ENCODE data around the gene FUNDC1. TPM values are rescaled to one million over a fixed set of nuclear protein-coding genes. Genes with fewer than 3 reads are reported as not detected.
"Not testable (repeated sequence)": the region's sequence is repeated elsewhere in the genome, so short reads cannot be mapped to it uniquely, and the experiment has no call there.

The FUNDC1 gene, protein sequence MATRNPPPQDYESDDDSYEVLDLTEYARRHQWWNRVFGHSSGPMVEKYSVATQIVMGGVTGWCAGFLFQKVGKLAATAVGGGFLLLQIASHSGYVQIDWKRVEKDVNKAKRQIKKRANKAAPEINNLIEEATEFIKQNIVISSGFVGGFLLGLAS
- 9.9 and 19.2 TPM in 2 replicates for total RNA-seq

DNA sequence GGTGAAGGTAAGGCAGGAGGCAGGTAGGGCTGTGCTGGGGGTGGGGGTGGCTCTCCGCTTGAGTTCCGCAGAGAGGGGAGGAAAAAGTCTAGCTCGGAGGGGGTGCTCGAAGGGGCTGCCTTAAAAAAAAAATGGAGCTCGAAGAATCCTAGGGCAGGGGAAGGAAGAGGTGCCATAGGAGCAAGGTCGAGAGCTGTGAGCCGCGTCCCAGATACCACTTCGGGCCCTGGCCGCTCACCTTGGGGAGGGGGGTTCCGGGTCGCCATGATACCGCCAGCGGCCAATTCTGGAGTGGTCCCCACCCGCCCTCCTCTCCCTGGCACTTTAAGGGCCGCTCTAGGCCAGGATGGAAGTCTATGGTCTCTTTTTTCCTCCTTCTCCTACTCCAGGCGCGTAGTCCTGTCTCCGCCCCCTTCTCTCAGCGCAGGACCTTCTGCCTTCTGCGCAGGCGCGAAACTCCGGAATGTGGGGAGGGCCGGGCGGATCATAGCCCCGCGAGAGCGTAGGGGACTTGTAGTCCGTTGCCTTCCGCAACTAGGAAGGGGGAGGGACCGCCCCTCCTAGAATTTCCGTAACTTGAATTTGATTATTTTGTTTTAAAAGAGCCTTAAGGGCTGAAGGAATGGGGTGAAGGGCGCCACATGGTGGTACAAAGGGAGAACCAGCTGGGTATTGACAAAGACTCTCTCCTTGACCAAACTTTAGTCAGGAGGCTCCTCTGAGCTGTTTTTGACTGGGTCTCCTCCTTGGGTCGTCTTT lies at the start of gene FUNDC1:
Gene FUNDC1, minus strand, starts transcription at position 293 of the 759 bp plus-strand sequence. Its CDS starts 27 bp downstream, at position 266.
- DNase-seq (ENCODE audit: extremely low read depth, low read depth, low spot score) = peak; percentile 47

DNA sequence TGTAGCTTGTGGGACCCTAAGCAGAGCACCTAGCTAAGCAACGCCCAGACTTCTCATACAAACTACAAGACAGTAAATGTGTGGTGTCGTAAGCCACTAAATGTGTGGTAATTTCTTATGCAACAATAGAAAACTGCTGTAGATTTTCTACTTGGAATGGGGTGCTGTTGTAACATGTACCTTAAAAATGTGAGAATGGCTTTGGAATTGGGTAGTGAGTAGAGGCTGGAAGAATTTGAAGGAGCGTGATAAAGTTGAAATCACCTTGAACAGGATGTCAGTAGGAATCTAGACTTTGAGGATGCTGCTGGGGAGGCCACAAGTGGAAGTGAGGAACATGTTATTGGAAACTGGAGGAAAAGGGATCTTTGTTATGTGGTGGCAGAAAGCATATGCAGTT lies 43.2 kb upstream of the FUNDC1 start:
- DNase-seq (ENCODE audit: extremely low read depth, low read depth, low spot score) = no peak

GRCh38 chrX:44580466-44580865 lies 37.8 kb upstream of the FUNDC1 start:
- DNase-seq (ENCODE audit: extremely low read depth, low read depth, low spot score) = no peak

DNA sequence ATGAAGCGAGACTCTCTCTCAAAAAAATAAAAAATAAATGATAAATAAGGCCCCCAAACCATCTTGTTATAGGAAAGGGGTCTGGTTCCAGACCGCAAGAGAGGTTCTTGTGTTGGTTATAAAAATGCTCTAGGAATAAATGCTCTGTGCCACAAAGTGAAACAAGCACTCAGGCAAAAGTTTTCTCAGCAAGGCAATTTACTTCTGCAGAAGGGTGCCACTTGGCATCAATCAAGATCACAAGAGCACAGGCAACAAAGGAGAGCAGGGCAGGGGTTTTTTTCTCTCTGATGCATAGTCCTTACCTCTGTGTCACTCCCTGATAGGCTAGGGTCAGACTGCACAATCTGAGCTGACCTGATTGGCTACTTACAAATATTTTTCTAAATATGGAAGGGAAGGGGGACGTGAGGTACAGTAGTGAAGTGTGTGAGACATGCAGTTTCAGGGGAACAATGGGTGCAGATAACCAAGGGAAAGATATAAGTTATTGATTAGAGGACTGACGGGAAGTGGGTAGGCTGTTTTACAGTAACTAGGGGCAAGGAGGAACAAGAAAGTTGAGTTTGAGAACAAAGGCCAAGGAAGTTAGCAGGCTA lies 29.8 kb upstream of the FUNDC1 start:
- DNase-seq (ENCODE audit: extremely low read depth, low read depth, low spot score) = no peak

GRCh38 chrX:44570522-44570921 lies 27.9 kb upstream of the FUNDC1 start:
- no peak for DNase-seq (ENCODE audit: extremely low read depth, low read depth, low spot score)

GRCh38 chrX:44569122-44569521 lies 26.5 kb upstream of the FUNDC1 start:
- no peak for DNase-seq (ENCODE audit: extremely low read depth, low read depth, low spot score)

DNA sequence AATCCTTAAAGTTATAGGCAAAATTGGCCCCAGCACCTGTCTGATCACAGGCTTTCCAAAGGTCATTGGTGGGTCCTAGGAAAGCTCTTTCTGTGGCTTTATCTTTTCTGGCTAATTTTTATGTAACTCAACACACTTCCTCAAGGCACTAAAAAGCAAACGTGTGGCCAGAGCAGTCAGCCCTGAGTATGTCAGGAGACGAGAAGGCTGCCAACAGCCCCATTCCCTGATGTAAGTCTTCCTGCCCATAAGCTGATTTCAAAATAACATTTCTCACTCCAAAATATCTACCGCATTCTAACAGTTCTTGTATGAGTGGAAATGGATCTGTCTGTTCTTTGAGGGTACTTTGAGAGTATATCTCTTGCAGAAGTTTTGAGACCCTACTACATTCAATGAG lies 25.5 kb upstream of the FUNDC1 start:
- DNase-seq (ENCODE audit: extremely low read depth, low read depth, low spot score) = no peak

- DNase-seq (ENCODE audit: extremely low read depth, low read depth, low spot score) = not testable (repeated sequence)
Measured at GRCh38 chrX:44561896-44562295, 19.2 kb upstream of the FUNDC1 start.

- no peak for DNase-seq (ENCODE audit: extremely low read depth, low read depth, low spot score)
Measured at GRCh38 chrX:44550563-44550962, 7.9 kb upstream of the FUNDC1 start.

DNA sequence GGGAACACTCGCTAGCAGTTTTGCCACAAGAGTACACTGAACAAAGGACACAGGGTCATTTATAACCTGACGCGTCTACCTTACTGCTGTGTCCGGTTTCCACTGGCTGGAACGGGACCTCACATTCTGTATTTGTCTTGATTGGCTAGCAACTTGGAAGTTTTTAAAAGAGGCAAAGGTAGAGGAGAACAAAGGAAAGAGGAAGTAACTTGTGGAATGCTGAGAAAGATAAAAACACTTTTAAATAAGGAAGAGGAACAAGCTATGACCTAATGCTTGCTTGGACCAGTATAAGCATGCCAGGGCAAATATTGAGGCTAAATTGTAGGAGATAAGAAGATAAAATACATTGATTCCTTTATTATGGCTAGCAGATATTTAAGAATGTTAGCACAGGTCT lies 2.8 kb upstream of the FUNDC1 start:
- not testable (repeated sequence) for DNase-seq (ENCODE audit: extremely low read depth, low read depth, low spot score)

GRCh38 chrX:44544036-44544435 lies 1.4 kb upstream of the FUNDC1 start:
- no peak for DNase-seq (ENCODE audit: extremely low read depth, low read depth, low spot score)

- no peak for DNase-seq (ENCODE audit: extremely low read depth, low read depth, low spot score)
Measured at GRCh38 chrX:44536198-44536597, 6.5 kb downstream of the FUNDC1 start.

DNA sequence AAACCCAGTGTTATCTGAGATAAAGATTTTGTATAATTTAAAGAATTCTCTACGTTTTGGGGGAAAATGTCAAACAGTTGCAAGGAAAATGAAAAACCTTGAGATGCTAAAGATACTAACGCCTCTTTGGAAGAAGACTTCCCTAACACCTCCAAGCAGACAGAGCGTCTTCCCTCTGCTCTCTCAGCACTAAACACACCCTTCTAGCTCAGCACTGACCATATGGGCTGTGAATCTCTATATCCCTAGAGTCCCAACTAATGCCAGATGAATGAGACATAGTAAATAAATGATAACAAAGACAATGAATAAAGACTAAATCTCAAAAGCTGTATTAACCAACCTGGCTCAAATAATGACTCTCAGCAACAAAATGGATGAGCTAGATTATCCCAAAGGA lies 13.3 kb downstream of the FUNDC1 start:
- no peak for DNase-seq (ENCODE audit: extremely low read depth, low read depth, low spot score)

GRCh38 chrX:44514272-44514671 lies 28.4 kb downstream of the FUNDC1 start:
- no peak for DNase-seq (ENCODE audit: extremely low read depth, low read depth, low spot score)

GRCh38 chrX:44507292-44507691 lies 35.4 kb downstream of the FUNDC1 start:
- no peak for DNase-seq (ENCODE audit: extremely low read depth, low read depth, low spot score)

DNA sequence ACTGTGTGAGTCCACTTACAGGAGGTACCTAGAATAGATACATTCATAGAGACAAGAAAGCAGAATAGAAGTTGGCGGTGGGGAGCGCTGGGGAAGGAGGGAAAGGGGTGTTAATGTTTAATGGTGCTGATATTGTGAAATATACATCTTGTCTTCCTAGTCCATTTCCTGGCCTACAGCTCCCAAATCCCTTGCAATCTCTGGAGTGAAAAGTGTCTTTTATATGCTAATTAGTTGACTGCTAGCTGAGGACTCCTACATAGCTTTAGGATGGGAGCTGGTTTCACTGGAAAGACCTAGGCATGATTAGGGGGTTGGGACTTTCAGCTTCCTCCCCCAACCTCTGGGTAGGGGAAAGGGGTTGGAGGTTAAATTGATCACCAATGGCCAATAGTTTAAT lies 36.0 kb downstream of the FUNDC1 start:
- DNase-seq (ENCODE audit: extremely low read depth, low read depth, low spot score) = no peak

DNA sequence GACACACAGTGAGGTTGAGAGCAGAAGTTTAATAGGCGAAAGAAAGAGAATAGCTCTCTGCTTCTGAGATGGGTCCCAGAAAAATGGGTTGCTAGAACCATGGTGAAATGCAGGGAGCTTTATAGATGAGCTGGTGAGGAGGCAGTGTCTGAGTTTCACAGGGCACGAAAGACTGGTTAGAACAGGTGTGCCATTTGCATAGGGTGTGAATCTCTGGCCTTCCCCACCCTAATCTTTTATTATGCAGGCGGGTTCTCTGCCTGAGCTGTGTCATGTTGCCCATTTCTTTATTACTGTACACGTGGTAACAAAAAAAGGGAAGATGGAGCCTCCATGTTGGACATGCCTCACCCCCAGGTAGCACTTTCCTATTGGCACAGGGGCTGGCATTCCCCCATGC lies 39.1 kb downstream of the FUNDC1 start:
- no peak for DNase-seq (ENCODE audit: extremely low read depth, low read depth, low spot score)

DNA sequence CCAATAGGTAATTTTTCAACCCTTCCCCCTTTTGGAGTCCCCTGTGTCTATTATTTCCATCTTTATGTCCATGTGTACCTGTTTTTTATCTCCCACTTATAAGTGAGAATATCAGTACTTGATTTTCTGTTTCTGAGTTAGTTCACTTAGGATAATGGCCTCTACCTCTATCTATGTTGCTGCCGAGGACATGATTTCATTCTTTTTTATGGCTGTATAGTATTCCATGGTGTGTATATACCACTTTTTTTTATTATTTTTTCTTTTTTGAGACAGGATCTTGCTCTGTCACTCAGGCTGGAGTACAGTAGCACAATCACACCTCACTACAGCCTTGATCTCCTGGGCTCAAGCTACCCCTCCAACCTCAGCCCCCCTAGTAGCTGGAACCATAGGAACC lies 47.6 kb downstream of the FUNDC1 start:
- no peak for DNase-seq (ENCODE audit: extremely low read depth, low read depth, low spot score)

DNA sequence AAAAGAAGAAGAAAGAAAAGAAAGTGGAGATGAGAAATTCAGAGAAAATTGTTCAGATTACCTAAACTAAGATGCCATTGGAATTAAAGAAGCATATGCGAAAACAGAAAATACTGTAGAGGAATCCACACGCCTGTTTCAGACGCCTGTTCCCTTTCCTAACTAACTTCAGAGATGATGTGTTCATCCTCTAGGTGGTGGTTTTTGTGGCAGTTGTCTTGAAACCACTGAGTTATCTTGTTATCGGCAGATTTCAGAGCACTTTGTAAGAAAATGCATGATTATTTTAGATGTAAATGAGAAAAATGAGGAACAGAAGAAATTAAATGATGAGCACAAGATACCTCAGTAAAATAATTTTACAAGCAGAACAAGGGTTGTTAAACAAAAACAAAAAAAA lies 48.3 kb downstream of the FUNDC1 start:
- no peak for DNase-seq (ENCODE audit: extremely low read depth, low read depth, low spot score)

DNA sequence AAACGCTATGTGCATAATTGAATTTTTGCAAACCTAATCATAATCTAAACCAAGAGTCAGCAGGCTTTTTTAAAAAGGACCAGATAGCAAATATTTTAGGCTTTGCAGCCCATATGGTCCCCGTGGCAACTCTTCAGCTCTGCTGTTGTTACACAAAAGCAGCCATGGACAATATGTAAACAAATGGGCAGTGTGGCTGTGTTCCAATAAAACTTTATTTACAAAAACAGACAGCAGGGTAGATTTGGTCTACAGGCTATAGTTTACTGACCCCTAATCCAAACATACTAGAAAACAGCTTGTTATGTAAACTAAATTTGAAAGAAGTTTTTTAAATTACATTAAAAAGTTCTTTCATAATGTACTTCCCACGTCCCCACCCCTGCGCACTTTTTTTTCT lies 53.1 kb downstream of the FUNDC1 start:
- DNase-seq (ENCODE audit: extremely low read depth, low read depth, low spot score) = no peak

DNA sequence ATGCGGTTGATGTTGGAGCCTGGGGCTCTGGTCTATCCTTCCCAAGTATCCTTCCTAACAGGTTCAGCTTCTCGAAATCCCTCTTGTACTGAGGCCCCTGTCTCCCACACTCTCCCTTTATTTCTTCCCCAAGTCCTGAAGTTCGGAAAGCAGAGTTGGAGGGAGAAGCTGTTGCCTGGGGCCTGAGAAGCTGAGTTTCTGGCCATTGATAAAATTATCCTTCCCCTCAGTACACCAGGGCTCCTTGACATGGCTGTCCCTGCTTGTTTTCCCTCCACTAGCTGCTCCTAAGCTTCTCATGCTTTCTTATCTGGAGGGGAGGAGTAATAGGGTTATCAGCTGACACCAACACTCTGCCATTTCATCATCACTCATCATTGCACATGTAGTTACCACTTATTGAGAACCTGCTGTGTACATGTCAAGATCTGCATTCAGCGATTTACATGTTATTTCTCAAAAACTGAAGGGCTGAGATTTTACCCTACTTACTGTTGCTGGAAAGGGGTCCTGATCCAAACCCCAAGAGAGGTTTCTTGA lies 58.0 kb downstream of the FUNDC1 start:
- DNase-seq (ENCODE audit: extremely low read depth, low read depth, low spot score) = no peak
